Immature natural killer cell (primary cell): ENCODE measurements around the gene ATL3. TPM values are rescaled to one million over a fixed set of nuclear protein-coding genes. Genes with fewer than 3 reads are reported as not detected.
"Not testable (repeated sequence)": the region's sequence is repeated elsewhere in the genome, so short reads cannot be mapped to it uniquely, and the experiment has no call there.

ENCODE experiments used
- DNase-seq, 3 donors: peaks; one replicate each; pipeline ENCODE4 v3.0.0; 2022; ENCODE audit warnings: mixed read lengths in 1 of 3
- H3K27ac Mint-ChIP-seq, 6 donors: one replicate each; pipeline ENCODE4 v1.8.0; 2020; ENCODE audit warnings: mixed read lengths in 6 of 6, mild to moderate bottlenecking in 5 of 6, inconsistent platforms in 4 of 6, moderate library complexity in 3 of 6
- H3K27me3 Mint-ChIP-seq, 3 donors: one replicate each; pipeline ENCODE4 v1.8.0; 2020 to 2021; ENCODE audit warnings: low read depth in 3 of 3, mild to moderate bottlenecking in 3 of 3, mixed read lengths in 3 of 3, moderate library complexity in 3 of 3, inconsistent platforms in 1 of 3
- H3K36me3 Mint-ChIP-seq, 3 donors: one replicate each; pipeline ENCODE4 v1.8.0; 2020; ENCODE audit warnings: mixed read lengths in 3 of 3, inconsistent platforms in 2 of 3, mild to moderate bottlenecking in 2 of 3
- H3K4me1 Mint-ChIP-seq, 2 donors: one replicate each; pipeline ENCODE4 v1.8.0; 2020; ENCODE audit warnings: inconsistent platforms in 2 of 2, mild to moderate bottlenecking in 2 of 2, mixed read lengths in 2 of 2, moderate library complexity in 1 of 2
- H3K4me3 Mint-ChIP-seq, 5 donors: one replicate each; pipeline ENCODE4 v1.8.0; 2020; ENCODE audit warnings: mild to moderate bottlenecking in 5 of 5, mixed read lengths in 5 of 5, inconsistent platforms in 3 of 5, moderate library complexity in 3 of 5
- H3K9me3 Mint-ChIP-seq, 6 donors: one replicate each; pipeline ENCODE4 v1.8.0; 2020; ENCODE audit warnings: mild to moderate bottlenecking in 6 of 6, mixed read lengths in 6 of 6, inconsistent platforms in 4 of 6, moderate library complexity in 3 of 6
- polyA plus RNA-seq, 3 donors: library from polyadenylated mRNA; unstranded; fragments of 300-500 nt; fragmentation: Illumina TruSeq; gene quantifications; one replicate each; pipeline ENCODE4 v1.2.3, GENCODE V29; 2021

Gene ATL3
- polyA plus RNA-seq, 3 donors from 2014 or later: 28.0 to 33.7 (median 29.8) TPM

GRCh38 chr11:63694596-63694995, 23.4 kb upstream of the ATL3 start:
- no peaks in the 10 kb centered on the region for H3K9me3 Mint-ChIP-seq
- DNase-seq: no peak
- H3K4me1 Mint-ChIP-seq: peaks cover 2 to 4% of the 10 kb centered on the region in 2 donors
- no peak overlapping the region for H3K4me3 Mint-ChIP-seq
- H3K27me3 Mint-ChIP-seq: peaks cover 0 to 2% (median 0%) of the 10 kb centered on the region in 3 donors
- H3K36me3 Mint-ChIP-seq: peaks cover 0 to 4% (median 0%) of the 10 kb centered on the region in 3 donors
- H3K27ac Mint-ChIP-seq: no peak overlapping the region

GRCh38 chr11:63687845-63688244, 16.7 kb upstream of the ATL3 start:
- Mint-ChIP-seq H3K27me3 (peaks cover 0 to 2% (median 0%) of the 10 kb centered on the region in 3 donors), H3K27ac (no peak overlapping the region), H3K4me3 (no peak overlapping the region), H3K4me1 (peaks cover 8 to 12% of the 10 kb centered on the region in 2 donors), H3K9me3 (no peaks in the 10 kb centered on the region), H3K36me3 (no peaks in the 10 kb centered on the region)
- no peak for DNase-seq

- Mint-ChIP-seq H3K27ac (no peak overlapping the region), H3K27me3 (peaks cover 0 to 3% (median 1%) of the 10 kb centered on the region in 3 donors), H3K36me3 (no peaks in the 10 kb centered on the region)
Observed at GRCh38 chr11:63686926-63687325, 15.8 kb upstream of the ATL3 start.

GRCh38 chr11:63685158-63685721, 14.1 kb upstream of the ATL3 start:
- not testable (repeated sequence) for H3K27ac Mint-ChIP-seq, DNase-seq, H3K4me3 Mint-ChIP-seq, H3K36me3 Mint-ChIP-seq, H3K9me3 Mint-ChIP-seq, H3K27me3 Mint-ChIP-seq
- H3K4me1 Mint-ChIP-seq: peaks cover 24 to 34% of the 10 kb centered on the region in 2 donors

More at GRCh38 chr11:63686926-63687325, 15.8 kb upstream of the ATL3 start:
- no peak for DNase-seq
- Mint-ChIP-seq H3K9me3 (no peaks in the 10 kb centered on the region), H3K4me1 (peaks cover 17 to 21% of the 10 kb centered on the region in 2 donors), H3K4me3 (no peak overlapping the region)

GRCh38 chr11:63683133-63683991, 12.2 kb upstream of the ATL3 start:
- Mint-ChIP-seq H3K27me3 (peaks cover 6 to 9% (median 7%) of the 10 kb centered on the region in 3 donors), H3K27ac (peak overlapping the region in 4 of 6 donors; percentile 5 to 52 (median 14)), H3K4me1 (peaks cover 23 to 34% of the 10 kb centered on the region in 2 donors), H3K36me3 (no peaks in the 10 kb centered on the region), H3K4me3 (peak overlapping the region; percentile 88 to 99 (median 91)), H3K9me3 (no peaks in the 10 kb centered on the region)
- no peak for DNase-seq

GRCh38 chr11:63682066-63683021, 11.2 kb upstream of the ATL3 start:
- peak overlapping the region; percentile 88 to 99 (median 91) for H3K4me3 Mint-ChIP-seq
- peaks cover 6 to 7% (median 7%) of the 10 kb centered on the region in 3 donors for H3K27me3 Mint-ChIP-seq
- no peaks in the 10 kb centered on the region for H3K9me3 Mint-ChIP-seq
- no peaks in the 10 kb centered on the region for H3K36me3 Mint-ChIP-seq
- peak overlapping the region; percentile 61 to 95 (median 80) for H3K27ac Mint-ChIP-seq
- H3K4me1 Mint-ChIP-seq: peaks cover 23 to 29% of the 10 kb centered on the region in 2 donors
- no peak for DNase-seq

- H3K27ac Mint-ChIP-seq: peak within 1 kb of the TSS; percentile 63 to 95 (median 84)
- H3K9me3 Mint-ChIP-seq: no peaks in the 10 kb centered on the region
- H3K27me3 Mint-ChIP-seq: peaks cover 6 to 7% (median 7%) of the 10 kb centered on the region in 3 donors
- H3K36me3 Mint-ChIP-seq: no peaks in the 10 kb centered on the region
- DNase-seq: peak; percentile 98 to 99 (median 99)
- peak within 1 kb of the TSS; percentile 88 to 99 (median 91) for H3K4me3 Mint-ChIP-seq
- H3K4me1 Mint-ChIP-seq: peaks cover 23 to 29% of the 10 kb centered on the region in 2 donors
Observed at GRCh38 chr11:63681321-63682065, 10.3 kb upstream of the ATL3 start, which contains the start of gene RTN3. TSS of gene RTN3 (plus strand) at chr11:63681500. CDS start at chr11:63681637, 137 bp downstream.

GRCh38 chr11:63680834-63681320, 9.7 kb upstream of the ATL3 start:
- Mint-ChIP-seq H3K27me3 (peaks cover 6 to 7% (median 7%) of the 10 kb centered on the region in 3 donors), H3K27ac (peak overlapping the region; percentile 63 to 92 (median 84)), H3K4me3 (peak overlapping the region; percentile 88 to 99 (median 91)), H3K4me1 (peaks cover 23 to 29% of the 10 kb centered on the region in 2 donors), H3K9me3 (no peaks in the 10 kb centered on the region), H3K36me3 (no peaks in the 10 kb centered on the region)
- DNase-seq: no peak

- Mint-ChIP-seq H3K36me3 (no peaks in the 10 kb centered on the region), H3K27me3 (peaks cover 0 to 3% (median 0%) of the 10 kb centered on the region in 3 donors), H3K27ac (no peak overlapping the region), H3K9me3 (no peaks in the 10 kb centered on the region), H3K4me3 (no peak overlapping the region), H3K4me1 (peaks cover 17 to 25% of the 10 kb centered on the region in 2 donors)
- no peak for DNase-seq
Observed at GRCh38 chr11:63673579-63673978, 2.4 kb upstream of the ATL3 start.

- Mint-ChIP-seq H3K9me3 (no peaks in the 10 kb centered on the region), H3K4me1 (peaks cover 23 to 30% of the 10 kb centered on the region in 2 donors), H3K27ac (peak overlapping the region in 3 of 6 donors; percentile 17 to 43 (median 19)), H3K4me3 (peak overlapping the region in 4 of 5 donors; percentile 45 to 66 (median 58)), H3K36me3 (no peaks in the 10 kb centered on the region), H3K27me3 (peaks cover 0 to 3% (median 0%) of the 10 kb centered on the region in 3 donors)
- DNase-seq: no peak
Observed at GRCh38 chr11:63672936-63673539, 1.9 kb upstream of the ATL3 start.

GRCh38 chr11:63672156-63672463, 934 bp upstream of the ATL3 start:
- no peak for DNase-seq
- Mint-ChIP-seq H3K4me1 (peaks cover 27 to 36% of the 10 kb centered on the region in 2 donors), H3K27me3 (peaks cover 0 to 3% (median 0%) of the 10 kb centered on the region in 3 donors), H3K27ac (peak overlapping the region in 5 of 6 donors; percentile 57 to 84 (median 79)), H3K4me3 (peak overlapping the region; percentile 56 to 84 (median 82)), H3K9me3 (no peaks in the 10 kb centered on the region), H3K36me3 (no peaks in the 10 kb centered on the region)
